K562 (cell line): ENCODE measurements around the gene ABCA1.

Source experiments
- CBX5 ChIP-seq: IDR thresholded peaks from 2 replicates; pipeline ENCODE4 v1.6.1; 2014; ENCODE audit warnings: low read depth, borderline replicate concordance
- CCNT2 ChIP-seq: IDR thresholded peaks from 2 replicates; pipeline ENCODE4 v1.6.1; 2011; ENCODE audit warnings: borderline replicate concordance, low read depth, mild to moderate bottlenecking, moderate library complexity, mixed read lengths, low read length; ENCODE audit not compliant: insufficient read length; ENCODE audit errors: extremely low read depth
- RAD21 ChIP-seq, 2 experiments: fragments of 250-450 bp in 1 of 2; fragments of 450-650 bp in 1 of 2; sonication (Bioruptor Pico) in 1 of 2; formaldehyde crosslinking in 1 of 2; IDR thresholded peaks in 1 of 2; conservative IDR thresholded peaks in 1 of 2; 2 replicates each; pipeline versions ENCODE4 v1.4.0 to v1.8.0; 2020 to 2022; ENCODE audit warnings: mild to moderate bottlenecking in 2 of 2, moderate library complexity in 1 of 2
- SP2 ChIP-seq: IDR thresholded peaks from 2 replicates; pipeline ENCODE4 v1.6.1; 2011; ENCODE audit warnings: mild to moderate bottlenecking, low read depth, low read length, moderate library complexity; ENCODE audit not compliant: poor library complexity, severe bottlenecking; ENCODE audit errors: extremely low read depth
- ZNF217 ChIP-seq: sonication (generic); formaldehyde crosslinking; IDR thresholded peaks from 2 replicates; pipeline ENCODE4 v1.8.0; 2022; ENCODE audit warnings: mild to moderate bottlenecking, missing genetic modification reagents
- ZNF282 ChIP-seq: sonication (generic); formaldehyde crosslinking; IDR thresholded peaks from 2 replicates; pipeline ENCODE4 v1.8.1; 2023; ENCODE audit warnings: missing genetic modification reagents
- TF ChIP-seq, protein P1 (sequence below): fragments of 450-650 bp; IDR thresholded peaks from 2 replicates; pipeline ENCODE4 v1.6.1; 2016; ENCODE audit warnings: antibody characterized with exemption
- TF ChIP-seq, protein P2 (sequence below): sonication (generic); formaldehyde crosslinking; IDR thresholded peaks from 2 replicates; pipeline ENCODE4 v1.8.1; 2023; ENCODE audit warnings: mild to moderate bottlenecking, missing genetic modification reagents, moderate library complexity
- TF ChIP-seq, protein P3 (sequence below), 3 experiments: IDR thresholded peaks in 2 of 3; conservative IDR thresholded peaks in 1 of 3; 2 replicates each; pipeline ENCODE4 v1.5.1; 2011 to 2012; ENCODE audit warnings: low read length in 3 of 3, mild to moderate bottlenecking in 3 of 3, control low read depth in 2 of 3, improper control_type of control experiment in 1 of 3, inconsistent platforms in 1 of 3, low read depth in 1 of 3, mixed read lengths in 1 of 3, moderate library complexity in 1 of 3; ENCODE audit not compliant: insufficient read depth in 2 of 3
- TF ChIP-seq, protein P4 (sequence below): sonication (generic); formaldehyde crosslinking; IDR thresholded peaks from 2 replicates; pipeline ENCODE4 v1.8.1; 2022; ENCODE audit warnings: missing genetic modification reagents
- TF ChIP-seq, protein P5 (sequence below): fragments of 150-350 bp; IDR thresholded peaks from 2 replicates; pipeline ENCODE4 v1.6.1; 2014; ENCODE audit warnings: low read depth, mild to moderate bottlenecking, low read length, borderline replicate concordance
- TF ChIP-seq, protein P6 (sequence below), 2 experiments: fragments of 150-350 bp in 1 of 2; IDR thresholded peaks; 2 replicates each; pipeline ENCODE4 v1.6.1; 2012 to 2016; ENCODE audit warnings: low read depth in 2 of 2, low read length in 2 of 2, mild to moderate bottlenecking in 1 of 2, moderate library complexity in 1 of 2
- TF ChIP-seq, protein P7 (sequence below): sonication (generic); formaldehyde crosslinking; IDR thresholded peaks from 2 replicates; pipeline ENCODE4 v1.8.0; 2023; ENCODE audit warnings: mild to moderate bottlenecking, missing genetic modification reagents

DNA sequence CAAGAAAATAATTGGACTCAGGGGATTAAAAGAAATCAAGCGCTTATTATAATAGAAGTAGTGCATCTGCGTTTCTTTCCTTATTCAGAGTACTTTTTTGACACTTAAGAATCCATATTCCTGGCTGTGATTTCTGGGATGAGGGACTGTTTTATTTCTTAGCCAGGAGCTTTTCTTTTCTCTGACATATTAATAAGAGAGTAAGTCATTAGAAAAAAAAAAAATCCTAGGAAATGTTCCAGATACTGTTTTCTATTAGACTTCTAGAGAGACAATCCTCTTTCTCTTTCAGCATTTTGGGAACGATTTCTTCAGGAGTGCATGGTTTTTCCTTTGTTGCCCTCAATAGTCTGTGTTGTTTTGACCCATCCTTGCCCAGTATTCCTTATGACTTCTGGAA is 8.3 kb upstream of the ABCA1 start:
- TF ChIP-seq RAD21 (CRISPR knock-in tag; conservative IDR thresholded peaks at IDR 0.05 in 1 of 2, IDR thresholded peaks at IDR 0.05 in 1 of 2) (no peak), ZNF282 (CRISPR knock-in tag) (no peak), CBX5 (no peak), CCNT2 (no peak), SP2 (no peak), ZNF217 (CRISPR knock-in tag) (no peak)
- TF ChIP-seq, protein P1, sequence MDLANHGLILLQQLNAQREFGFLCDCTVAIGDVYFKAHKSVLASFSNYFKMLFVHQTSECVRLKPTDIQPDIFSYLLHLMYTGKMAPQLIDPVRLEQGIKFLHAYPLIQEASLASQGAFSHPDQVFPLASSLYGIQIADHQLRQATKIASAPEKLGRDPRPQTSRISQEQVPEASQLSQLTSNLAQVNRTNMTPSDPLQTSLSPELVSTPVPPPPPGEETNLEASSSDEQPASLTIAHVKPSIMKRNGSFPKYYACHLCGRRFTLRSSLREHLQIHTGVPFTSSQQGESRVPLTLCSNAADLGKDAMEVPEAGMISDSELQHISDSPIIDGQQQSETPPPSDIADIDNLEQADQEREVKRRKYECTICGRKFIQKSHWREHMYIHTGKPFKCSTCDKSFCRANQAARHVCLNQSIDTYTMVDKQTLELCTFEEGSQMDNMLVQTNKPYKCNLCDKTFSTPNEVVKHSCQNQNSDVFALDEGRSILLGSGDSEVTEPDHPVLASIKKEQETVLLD: no peak
- TF ChIP-seq, protein P2, sequence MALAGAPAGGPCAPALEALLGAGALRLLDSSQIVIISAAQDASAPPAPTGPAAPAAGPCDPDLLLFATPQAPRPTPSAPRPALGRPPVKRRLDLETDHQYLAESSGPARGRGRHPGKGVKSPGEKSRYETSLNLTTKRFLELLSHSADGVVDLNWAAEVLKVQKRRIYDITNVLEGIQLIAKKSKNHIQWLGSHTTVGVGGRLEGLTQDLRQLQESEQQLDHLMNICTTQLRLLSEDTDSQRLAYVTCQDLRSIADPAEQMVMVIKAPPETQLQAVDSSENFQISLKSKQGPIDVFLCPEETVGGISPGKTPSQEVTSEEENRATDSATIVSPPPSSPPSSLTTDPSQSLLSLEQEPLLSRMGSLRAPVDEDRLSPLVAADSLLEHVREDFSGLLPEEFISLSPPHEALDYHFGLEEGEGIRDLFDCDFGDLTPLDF (CRISPR knock-in tag): no peak
- TF ChIP-seq, protein P3, sequence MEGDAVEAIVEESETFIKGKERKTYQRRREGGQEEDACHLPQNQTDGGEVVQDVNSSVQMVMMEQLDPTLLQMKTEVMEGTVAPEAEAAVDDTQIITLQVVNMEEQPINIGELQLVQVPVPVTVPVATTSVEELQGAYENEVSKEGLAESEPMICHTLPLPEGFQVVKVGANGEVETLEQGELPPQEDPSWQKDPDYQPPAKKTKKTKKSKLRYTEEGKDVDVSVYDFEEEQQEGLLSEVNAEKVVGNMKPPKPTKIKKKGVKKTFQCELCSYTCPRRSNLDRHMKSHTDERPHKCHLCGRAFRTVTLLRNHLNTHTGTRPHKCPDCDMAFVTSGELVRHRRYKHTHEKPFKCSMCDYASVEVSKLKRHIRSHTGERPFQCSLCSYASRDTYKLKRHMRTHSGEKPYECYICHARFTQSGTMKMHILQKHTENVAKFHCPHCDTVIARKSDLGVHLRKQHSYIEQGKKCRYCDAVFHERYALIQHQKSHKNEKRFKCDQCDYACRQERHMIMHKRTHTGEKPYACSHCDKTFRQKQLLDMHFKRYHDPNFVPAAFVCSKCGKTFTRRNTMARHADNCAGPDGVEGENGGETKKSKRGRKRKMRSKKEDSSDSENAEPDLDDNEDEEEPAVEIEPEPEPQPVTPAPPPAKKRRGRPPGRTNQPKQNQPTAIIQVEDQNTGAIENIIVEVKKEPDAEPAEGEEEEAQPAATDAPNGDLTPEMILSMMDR (IDR thresholded peaks at IDR 0.05 in 2 of 3, conservative IDR thresholded peaks at IDR 0.05 in 1 of 3; ENCODE audit: insufficient read depth in 2 of 3, low read depth in 1 of 3, low read length in 3 of 3): no peak
- TF ChIP-seq, protein P4, sequence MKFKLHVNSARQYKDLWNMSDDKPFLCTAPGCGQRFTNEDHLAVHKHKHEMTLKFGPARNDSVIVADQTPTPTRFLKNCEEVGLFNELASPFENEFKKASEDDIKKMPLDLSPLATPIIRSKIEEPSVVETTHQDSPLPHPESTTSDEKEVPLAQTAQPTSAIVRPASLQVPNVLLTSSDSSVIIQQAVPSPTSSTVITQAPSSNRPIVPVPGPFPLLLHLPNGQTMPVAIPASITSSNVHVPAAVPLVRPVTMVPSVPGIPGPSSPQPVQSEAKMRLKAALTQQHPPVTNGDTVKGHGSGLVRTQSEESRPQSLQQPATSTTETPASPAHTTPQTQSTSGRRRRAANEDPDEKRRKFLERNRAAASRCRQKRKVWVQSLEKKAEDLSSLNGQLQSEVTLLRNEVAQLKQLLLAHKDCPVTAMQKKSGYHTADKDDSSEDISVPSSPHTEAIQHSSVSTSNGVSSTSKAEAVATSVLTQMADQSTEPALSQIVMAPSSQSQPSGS: no peak
- TF ChIP-seq, protein P5, sequence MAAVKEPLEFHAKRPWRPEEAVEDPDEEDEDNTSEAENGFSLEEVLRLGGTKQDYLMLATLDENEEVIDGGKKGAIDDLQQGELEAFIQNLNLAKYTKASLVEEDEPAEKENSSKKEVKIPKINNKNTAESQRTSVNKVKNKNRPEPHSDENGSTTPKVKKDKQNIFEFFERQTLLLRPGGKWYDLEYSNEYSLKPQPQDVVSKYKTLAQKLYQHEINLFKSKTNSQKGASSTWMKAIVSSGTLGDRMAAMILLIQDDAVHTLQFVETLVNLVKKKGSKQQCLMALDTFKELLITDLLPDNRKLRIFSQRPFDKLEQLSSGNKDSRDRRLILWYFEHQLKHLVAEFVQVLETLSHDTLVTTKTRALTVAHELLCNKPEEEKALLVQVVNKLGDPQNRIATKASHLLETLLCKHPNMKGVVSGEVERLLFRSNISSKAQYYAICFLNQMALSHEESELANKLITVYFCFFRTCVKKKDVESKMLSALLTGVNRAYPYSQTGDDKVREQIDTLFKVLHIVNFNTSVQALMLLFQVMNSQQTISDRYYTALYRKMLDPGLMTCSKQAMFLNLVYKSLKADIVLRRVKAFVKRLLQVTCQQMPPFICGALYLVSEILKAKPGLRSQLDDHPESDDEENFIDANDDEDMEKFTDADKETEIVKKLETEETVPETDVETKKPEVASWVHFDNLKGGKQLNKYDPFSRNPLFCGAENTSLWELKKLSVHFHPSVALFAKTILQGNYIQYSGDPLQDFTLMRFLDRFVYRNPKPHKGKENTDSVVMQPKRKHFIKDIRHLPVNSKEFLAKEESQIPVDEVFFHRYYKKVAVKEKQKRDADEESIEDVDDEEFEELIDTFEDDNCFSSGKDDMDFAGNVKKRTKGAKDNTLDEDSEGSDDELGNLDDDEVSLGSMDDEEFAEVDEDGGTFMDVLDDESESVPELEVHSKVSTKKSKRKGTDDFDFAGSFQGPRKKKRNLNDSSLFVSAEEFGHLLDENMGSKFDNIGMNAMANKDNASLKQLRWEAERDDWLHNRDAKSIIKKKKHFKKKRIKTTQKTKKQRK: no peak
- TF ChIP-seq, protein P6, sequence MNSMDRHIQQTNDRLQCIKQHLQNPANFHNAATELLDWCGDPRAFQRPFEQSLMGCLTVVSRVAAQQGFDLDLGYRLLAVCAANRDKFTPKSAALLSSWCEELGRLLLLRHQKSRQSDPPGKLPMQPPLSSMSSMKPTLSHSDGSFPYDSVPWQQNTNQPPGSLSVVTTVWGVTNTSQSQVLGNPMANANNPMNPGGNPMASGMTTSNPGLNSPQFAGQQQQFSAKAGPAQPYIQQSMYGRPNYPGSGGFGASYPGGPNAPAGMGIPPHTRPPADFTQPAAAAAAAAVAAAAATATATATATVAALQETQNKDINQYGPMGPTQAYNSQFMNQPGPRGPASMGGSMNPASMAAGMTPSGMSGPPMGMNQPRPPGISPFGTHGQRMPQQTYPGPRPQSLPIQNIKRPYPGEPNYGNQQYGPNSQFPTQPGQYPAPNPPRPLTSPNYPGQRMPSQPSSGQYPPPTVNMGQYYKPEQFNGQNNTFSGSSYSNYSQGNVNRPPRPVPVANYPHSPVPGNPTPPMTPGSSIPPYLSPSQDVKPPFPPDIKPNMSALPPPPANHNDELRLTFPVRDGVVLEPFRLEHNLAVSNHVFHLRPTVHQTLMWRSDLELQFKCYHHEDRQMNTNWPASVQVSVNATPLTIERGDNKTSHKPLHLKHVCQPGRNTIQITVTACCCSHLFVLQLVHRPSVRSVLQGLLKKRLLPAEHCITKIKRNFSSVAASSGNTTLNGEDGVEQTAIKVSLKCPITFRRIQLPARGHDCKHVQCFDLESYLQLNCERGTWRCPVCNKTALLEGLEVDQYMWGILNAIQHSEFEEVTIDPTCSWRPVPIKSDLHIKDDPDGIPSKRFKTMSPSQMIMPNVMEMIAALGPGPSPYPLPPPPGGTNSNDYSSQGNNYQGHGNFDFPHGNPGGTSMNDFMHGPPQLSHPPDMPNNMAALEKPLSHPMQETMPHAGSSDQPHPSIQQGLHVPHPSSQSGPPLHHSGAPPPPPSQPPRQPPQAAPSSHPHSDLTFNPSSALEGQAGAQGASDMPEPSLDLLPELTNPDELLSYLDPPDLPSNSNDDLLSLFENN (IDR thresholded peaks at IDR 0.05; ENCODE audit: low read depth in 2 of 2, low read length in 2 of 2): no peak
- TF ChIP-seq, protein P7, sequence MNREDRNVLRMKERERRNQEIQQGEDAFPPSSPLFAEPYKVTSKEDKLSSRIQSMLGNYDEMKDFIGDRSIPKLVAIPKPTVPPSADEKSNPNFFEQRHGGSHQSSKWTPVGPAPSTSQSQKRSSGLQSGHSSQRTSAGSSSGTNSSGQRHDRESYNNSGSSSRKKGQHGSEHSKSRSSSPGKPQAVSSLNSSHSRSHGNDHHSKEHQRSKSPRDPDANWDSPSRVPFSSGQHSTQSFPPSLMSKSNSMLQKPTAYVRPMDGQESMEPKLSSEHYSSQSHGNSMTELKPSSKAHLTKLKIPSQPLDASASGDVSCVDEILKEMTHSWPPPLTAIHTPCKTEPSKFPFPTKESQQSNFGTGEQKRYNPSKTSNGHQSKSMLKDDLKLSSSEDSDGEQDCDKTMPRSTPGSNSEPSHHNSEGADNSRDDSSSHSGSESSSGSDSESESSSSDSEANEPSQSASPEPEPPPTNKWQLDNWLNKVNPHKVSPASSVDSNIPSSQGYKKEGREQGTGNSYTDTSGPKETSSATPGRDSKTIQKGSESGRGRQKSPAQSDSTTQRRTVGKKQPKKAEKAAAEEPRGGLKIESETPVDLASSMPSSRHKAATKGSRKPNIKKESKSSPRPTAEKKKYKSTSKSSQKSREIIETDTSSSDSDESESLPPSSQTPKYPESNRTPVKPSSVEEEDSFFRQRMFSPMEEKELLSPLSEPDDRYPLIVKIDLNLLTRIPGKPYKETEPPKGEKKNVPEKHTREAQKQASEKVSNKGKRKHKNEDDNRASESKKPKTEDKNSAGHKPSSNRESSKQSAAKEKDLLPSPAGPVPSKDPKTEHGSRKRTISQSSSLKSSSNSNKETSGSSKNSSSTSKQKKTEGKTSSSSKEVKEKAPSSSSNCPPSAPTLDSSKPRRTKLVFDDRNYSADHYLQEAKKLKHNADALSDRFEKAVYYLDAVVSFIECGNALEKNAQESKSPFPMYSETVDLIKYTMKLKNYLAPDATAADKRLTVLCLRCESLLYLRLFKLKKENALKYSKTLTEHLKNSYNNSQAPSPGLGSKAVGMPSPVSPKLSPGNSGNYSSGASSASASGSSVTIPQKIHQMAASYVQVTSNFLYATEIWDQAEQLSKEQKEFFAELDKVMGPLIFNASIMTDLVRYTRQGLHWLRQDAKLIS: no peak
